Tibial nerve (tissue), 4 donors: ENCODE measurements around the gene RAB4B.

ENCODE experiments used
- EP300 ChIP-seq, 2 donors: sonication (generic); formaldehyde crosslinking; IDR thresholded peaks; one replicate each; pipeline ENCODE4 v1.6.1; 2017; ENCODE audit warnings: antibody characterized with exemption in 2 of 2, mild to moderate bottlenecking in 1 of 2
- POLR2A ChIP-seq, 2 donors: fragments of 450-650 bp; IDR thresholded peaks; one replicate each; pipeline ENCODE4 v1.6.1; 2017; ENCODE audit warnings: antibody characterized with exemption in 2 of 2, mild to moderate bottlenecking in 2 of 2, moderate library complexity in 2 of 2
- TF ChIP-seq, protein P1 (sequence below), 5 experiments: fragments of 200-600 bp in 3 of 5; fragments of 450-650 bp in 2 of 5; sonication (generic) in 3 of 5; IDR thresholded peaks; one replicate each; pipeline ENCODE4 v1.5.1; 2016 to 2019; ENCODE audit warnings: antibody characterized with exemption in 5 of 5, mild to moderate bottlenecking in 3 of 5, moderate library complexity in 2 of 5

DNA sequence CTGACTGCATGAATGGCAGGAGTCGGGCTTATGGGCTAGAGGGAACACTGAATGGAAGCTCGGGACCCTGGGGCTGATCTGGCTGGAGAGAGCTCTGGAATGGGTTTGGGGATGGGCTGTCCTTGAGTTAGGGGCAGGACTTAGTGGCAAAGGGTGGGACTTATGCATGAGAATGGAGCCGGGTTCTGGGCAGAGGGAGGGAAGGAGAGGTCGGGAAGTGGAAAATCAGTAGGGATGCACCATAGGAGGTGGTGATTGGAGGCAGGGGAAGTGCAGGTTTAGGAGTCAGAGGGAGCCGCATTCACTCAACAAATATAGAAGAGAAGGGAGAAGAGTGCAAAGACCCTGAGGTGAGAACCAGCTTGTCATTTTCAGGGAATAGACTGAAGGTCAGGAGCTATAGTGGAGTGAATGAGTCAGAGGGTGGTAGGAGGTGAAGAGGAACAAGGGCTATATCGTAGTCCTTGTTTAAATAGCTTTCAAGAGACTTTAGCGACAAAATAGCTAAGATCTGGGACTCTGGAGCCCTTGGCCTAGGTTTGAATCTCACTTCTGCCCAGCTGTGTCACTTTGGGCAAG is 748 bp downstream of the RAB4B start:
- TF ChIP-seq, protein P1, sequence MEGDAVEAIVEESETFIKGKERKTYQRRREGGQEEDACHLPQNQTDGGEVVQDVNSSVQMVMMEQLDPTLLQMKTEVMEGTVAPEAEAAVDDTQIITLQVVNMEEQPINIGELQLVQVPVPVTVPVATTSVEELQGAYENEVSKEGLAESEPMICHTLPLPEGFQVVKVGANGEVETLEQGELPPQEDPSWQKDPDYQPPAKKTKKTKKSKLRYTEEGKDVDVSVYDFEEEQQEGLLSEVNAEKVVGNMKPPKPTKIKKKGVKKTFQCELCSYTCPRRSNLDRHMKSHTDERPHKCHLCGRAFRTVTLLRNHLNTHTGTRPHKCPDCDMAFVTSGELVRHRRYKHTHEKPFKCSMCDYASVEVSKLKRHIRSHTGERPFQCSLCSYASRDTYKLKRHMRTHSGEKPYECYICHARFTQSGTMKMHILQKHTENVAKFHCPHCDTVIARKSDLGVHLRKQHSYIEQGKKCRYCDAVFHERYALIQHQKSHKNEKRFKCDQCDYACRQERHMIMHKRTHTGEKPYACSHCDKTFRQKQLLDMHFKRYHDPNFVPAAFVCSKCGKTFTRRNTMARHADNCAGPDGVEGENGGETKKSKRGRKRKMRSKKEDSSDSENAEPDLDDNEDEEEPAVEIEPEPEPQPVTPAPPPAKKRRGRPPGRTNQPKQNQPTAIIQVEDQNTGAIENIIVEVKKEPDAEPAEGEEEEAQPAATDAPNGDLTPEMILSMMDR (IDR thresholded peaks at IDR 0.05) = no peak
- TF ChIP-seq POLR2A (IDR thresholded peaks at IDR 0.05) (no peak), EP300 (IDR thresholded peaks at IDR 0.05) (no peak)
